WTC11 (cell line): Measurements from ENCODE around the gene ANKRD24. TPM values are rescaled to one million over a fixed set of nuclear protein-coding genes. Genes with fewer than 3 reads are reported as not detected.

ENCODE experiments used
- ATAC-seq: fragments of 200-7000 bp; cut with Tn5 transposase; 2 replicates; pipeline ENCODE4 v1.10.0; 2021; ENCODE audit warnings: mild to moderate bottlenecking, moderate library complexity
- CTCF ChIA-PET: fragments of 300-600 bp; sonication (Branson Sonifier 250); formaldehyde crosslinking; loops from one replicate; lab custom pipeline; 2021; ENCODE audit warnings: antibody characterized with exemption; lab: Charles Lee
- POLR2A ChIA-PET: fragments of 350-600 bp; sonication (Branson Sonifier 250); formaldehyde crosslinking; loops from one replicate; lab custom pipeline; 2021; ENCODE audit warnings: antibody characterized with exemption; lab: Charles Lee
- DNase-seq: peaks from one replicate; pipeline ENCODE4 v3.0.0; 2021; ENCODE audit warnings: low spot score
- H3K27ac Mint-ChIP-seq: 2 replicates; pipeline ENCODE4 v1.8.0; 2021; ENCODE audit warnings: mixed read lengths
- H3K27me3 Mint-ChIP-seq: 2 replicates; pipeline ENCODE4 v1.8.0; 2021; ENCODE audit warnings: low read depth, mild to moderate bottlenecking, moderate library complexity, mixed read lengths
- H3K36me3 Mint-ChIP-seq: 2 replicates; pipeline ENCODE4 v1.8.0; 2021; ENCODE audit warnings: mixed read lengths
- H3K4me1 Mint-ChIP-seq: 2 replicates; pipeline ENCODE4 v1.8.0; 2022; ENCODE audit warnings: mixed read lengths
- H3K4me3 Mint-ChIP-seq: 2 replicates; pipeline ENCODE4 v1.8.0; 2021; ENCODE audit warnings: mild to moderate bottlenecking, moderate library complexity, mixed read lengths
- H3K9me3 Mint-ChIP-seq: 2 replicates; pipeline ENCODE4 v1.8.0; 2021; ENCODE audit warnings: mixed read lengths
- ATF3 ChIP-seq: sonication (generic); formaldehyde crosslinking; conservative IDR thresholded peaks from 2 replicates; pipeline ENCODE4 v1.8.1; 2022; ENCODE audit warnings: mild to moderate bottlenecking, missing genetic modification reagents
- E2F1 ChIP-seq: sonication (generic); formaldehyde crosslinking; IDR thresholded peaks from 2 replicates; pipeline ENCODE4 v1.8.0; 2022; ENCODE audit warnings: mild to moderate bottlenecking, missing genetic modification reagents
- GRHL2 ChIP-seq: fragments of 250-450 bp; sonication (Bioruptor Pico); IDR thresholded peaks from 2 replicates; pipeline ENCODE4 v1.8.0; 2022; ENCODE audit warnings: mild to moderate bottlenecking, moderate library complexity; ENCODE audit not compliant: insufficient replicate concordance, severe bottlenecking
- GTF2I ChIP-seq: fragments of 250-450 bp; sonication (Bioruptor Pico); conservative IDR thresholded peaks from 2 replicates; pipeline ENCODE4 v1.4.0; 2021; ENCODE audit warnings: mild to moderate bottlenecking
- RELA ChIP-seq: sonication (generic); formaldehyde crosslinking; IDR thresholded peaks from 2 replicates; pipeline ENCODE4 v1.8.1; 2022; ENCODE audit warnings: missing genetic modification reagents, mild to moderate bottlenecking, borderline replicate concordance
- SOX15 ChIP-seq: fragments of 250-450 bp; sonication (Bioruptor Pico); IDR thresholded peaks from 2 replicates; pipeline ENCODE4 v1.9.0; 2021; ENCODE audit warnings: mild to moderate bottlenecking
- TEAD4 ChIP-seq: sonication (generic); formaldehyde crosslinking; IDR thresholded peaks from 2 replicates; pipeline ENCODE4 v1.8.0; 2022; ENCODE audit warnings: mild to moderate bottlenecking, missing genetic modification reagents
- TP53 ChIP-seq: sonication (generic); formaldehyde crosslinking; IDR thresholded peaks from 2 replicates; pipeline ENCODE4 v1.8.1; 2023; ENCODE audit warnings: mild to moderate bottlenecking, missing genetic modification reagents
- ZNF232 ChIP-seq: sonication (generic); formaldehyde crosslinking; IDR thresholded peaks from 2 replicates; pipeline ENCODE4 v1.8.0; 2022; ENCODE audit warnings: mild to moderate bottlenecking, missing genetic modification reagents
- total RNA-seq: library from RNA; stranded (reverse); gene quantifications from 3 replicates; pipeline ENCODE4 v1.2.3, GENCODE V29; 2021
- TF ChIP-seq, protein P1 (sequence below): sonication (generic); formaldehyde crosslinking; IDR thresholded peaks from 2 replicates; pipeline ENCODE4 v1.8.0; 2023; ENCODE audit warnings: mild to moderate bottlenecking, missing genetic modification reagents
- TF ChIP-seq, protein P2 (sequence below): fragments of 200-600 bp; IDR thresholded peaks from 2 replicates; pipeline ENCODE4 v1.8.0; 2022; ENCODE audit warnings: antibody characterized with exemption
- TF ChIP-seq, protein P3 (sequence below): sonication (generic); formaldehyde crosslinking; IDR thresholded peaks from 2 replicates; pipeline ENCODE4 v1.8.0; 2023; ENCODE audit warnings: missing genetic modification reagents, mild to moderate bottlenecking, borderline replicate concordance
- TF ChIP-seq, protein P4 (sequence below): sonication (generic); formaldehyde crosslinking; IDR thresholded peaks from 2 replicates; pipeline ENCODE4 v1.8.1; 2023; ENCODE audit warnings: mild to moderate bottlenecking, moderate library complexity, missing genetic modification reagents

The ANKRD24 gene
- total RNA-seq, 1 experiment from 2014 or later = 11.3 TPM

GRCh38 chr19:4184718-4185352, 2.3 kb downstream of the ANKRD24 start (continued):
- TF ChIP-seq E2F1 (CRISPR knock-in tag) (no peak), RELA (CRISPR knock-in tag) (no peak), SOX15 (CRISPR knock-in tag) (no peak), TEAD4 (no peak), TP53 (no peak), GRHL2 (CRISPR knock-in tag) (no peak)
- TF ChIP-seq, protein P1, sequence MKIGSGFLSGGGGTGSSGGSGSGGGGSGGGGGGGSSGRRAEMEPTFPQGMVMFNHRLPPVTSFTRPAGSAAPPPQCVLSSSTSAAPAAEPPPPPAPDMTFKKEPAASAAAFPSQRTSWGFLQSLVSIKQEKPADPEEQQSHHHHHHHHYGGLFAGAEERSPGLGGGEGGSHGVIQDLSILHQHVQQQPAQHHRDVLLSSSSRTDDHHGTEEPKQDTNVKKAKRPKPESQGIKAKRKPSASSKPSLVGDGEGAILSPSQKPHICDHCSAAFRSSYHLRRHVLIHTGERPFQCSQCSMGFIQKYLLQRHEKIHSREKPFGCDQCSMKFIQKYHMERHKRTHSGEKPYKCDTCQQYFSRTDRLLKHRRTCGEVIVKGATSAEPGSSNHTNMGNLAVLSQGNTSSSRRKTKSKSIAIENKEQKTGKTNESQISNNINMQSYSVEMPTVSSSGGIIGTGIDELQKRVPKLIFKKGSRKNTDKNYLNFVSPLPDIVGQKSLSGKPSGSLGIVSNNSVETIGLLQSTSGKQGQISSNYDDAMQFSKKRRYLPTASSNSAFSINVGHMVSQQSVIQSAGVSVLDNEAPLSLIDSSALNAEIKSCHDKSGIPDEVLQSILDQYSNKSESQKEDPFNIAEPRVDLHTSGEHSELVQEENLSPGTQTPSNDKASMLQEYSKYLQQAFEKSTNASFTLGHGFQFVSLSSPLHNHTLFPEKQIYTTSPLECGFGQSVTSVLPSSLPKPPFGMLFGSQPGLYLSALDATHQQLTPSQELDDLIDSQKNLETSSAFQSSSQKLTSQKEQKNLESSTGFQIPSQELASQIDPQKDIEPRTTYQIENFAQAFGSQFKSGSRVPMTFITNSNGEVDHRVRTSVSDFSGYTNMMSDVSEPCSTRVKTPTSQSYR = no peak

DNA sequence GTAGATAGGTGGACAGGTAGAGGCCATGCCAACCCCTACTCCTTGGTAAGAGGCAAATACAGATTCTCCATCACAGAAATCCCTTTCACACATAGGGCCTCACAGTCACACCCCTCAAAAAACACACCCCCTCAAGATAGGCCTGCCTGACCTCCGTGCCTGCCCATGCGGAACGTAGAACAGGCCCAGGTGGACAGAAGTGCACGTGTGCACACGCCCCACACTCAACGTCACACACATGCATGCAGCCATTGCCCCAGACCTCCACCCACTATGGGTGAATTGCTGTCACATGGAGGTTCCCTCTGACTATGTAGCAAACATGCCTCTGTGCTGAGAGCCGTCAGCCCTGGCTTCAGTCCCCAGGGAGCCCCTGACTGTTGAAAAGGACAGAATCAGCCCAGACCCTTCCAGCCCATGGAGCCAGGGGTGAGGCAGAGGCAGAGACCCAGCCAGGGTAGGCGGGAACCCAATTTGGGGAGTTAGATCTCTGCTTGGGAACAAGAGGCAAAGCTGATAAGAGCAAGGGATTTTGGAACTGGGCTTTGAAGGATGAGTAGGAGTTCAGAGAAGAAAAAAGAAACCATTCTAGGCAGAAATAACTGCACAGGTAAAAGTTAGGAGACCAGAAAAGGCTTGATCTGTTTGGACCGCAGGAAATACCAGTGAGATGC, 3.1 kb downstream of the ANKRD24 start:
- TF ChIP-seq, protein P2, sequence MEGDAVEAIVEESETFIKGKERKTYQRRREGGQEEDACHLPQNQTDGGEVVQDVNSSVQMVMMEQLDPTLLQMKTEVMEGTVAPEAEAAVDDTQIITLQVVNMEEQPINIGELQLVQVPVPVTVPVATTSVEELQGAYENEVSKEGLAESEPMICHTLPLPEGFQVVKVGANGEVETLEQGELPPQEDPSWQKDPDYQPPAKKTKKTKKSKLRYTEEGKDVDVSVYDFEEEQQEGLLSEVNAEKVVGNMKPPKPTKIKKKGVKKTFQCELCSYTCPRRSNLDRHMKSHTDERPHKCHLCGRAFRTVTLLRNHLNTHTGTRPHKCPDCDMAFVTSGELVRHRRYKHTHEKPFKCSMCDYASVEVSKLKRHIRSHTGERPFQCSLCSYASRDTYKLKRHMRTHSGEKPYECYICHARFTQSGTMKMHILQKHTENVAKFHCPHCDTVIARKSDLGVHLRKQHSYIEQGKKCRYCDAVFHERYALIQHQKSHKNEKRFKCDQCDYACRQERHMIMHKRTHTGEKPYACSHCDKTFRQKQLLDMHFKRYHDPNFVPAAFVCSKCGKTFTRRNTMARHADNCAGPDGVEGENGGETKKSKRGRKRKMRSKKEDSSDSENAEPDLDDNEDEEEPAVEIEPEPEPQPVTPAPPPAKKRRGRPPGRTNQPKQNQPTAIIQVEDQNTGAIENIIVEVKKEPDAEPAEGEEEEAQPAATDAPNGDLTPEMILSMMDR = no peak
- no peak for TF ChIP-seq GRHL2 (CRISPR knock-in tag)
- H3K27ac Mint-ChIP-seq = no peak overlapping the region
- DNase-seq (no peak), ATAC-seq (no peak)
- no peaks in the 10 kb centered on the region for H3K9me3 Mint-ChIP-seq
- no peaks in the 10 kb centered on the region for H3K36me3 Mint-ChIP-seq
- ChIA-PET POLR2A (interaction anchor here (1.5 kb wide), 1 partner anchor 12 kb away, joined by 3 read pairs; no protein-coding TSS in a partner anchor), CTCF (interaction anchor here (1.3 to 1.7 kb wide), 2 partner anchors 13 to 46 kb away, joined by 8 to 13 read pairs; no protein-coding TSS in a partner anchor)
- peaks cover 9% of the 10 kb centered on the region for H3K27me3 Mint-ChIP-seq
- H3K4me3 Mint-ChIP-seq = no peak overlapping the region
- H3K4me1 Mint-ChIP-seq = peaks cover 16% of the 10 kb centered on the region

- Mint-ChIP-seq H3K27ac (0 out of 2 replicates have a peak overlapping the region, but pooled peaks have one; percentile 16), H3K4me3 (no peak overlapping the region), H3K27me3 (peaks cover 9% of the 10 kb centered on the region), H3K9me3 (no peaks in the 10 kb centered on the region), H3K36me3 (no peaks in the 10 kb centered on the region), H3K4me1 (peaks cover 13% of the 10 kb centered on the region)
- CTCF ChIA-PET = interaction anchor here (0.5 to 1.7 kb wide), 21 partner anchors 9 to 198 kb away, joined by 3 to 13 read pairs (median 4); partner anchors contain the start of gene FSD1
- POLR2A ChIA-PET = interaction anchor here (1.5 kb wide), 1 partner anchor 13 kb away, joined by 3 read pairs; no protein-coding TSS in a partner anchor
- DNase-seq (peak; percentile 96), ATAC-seq (peak; percentile 93)
- TF ChIP-seq, protein P3, sequence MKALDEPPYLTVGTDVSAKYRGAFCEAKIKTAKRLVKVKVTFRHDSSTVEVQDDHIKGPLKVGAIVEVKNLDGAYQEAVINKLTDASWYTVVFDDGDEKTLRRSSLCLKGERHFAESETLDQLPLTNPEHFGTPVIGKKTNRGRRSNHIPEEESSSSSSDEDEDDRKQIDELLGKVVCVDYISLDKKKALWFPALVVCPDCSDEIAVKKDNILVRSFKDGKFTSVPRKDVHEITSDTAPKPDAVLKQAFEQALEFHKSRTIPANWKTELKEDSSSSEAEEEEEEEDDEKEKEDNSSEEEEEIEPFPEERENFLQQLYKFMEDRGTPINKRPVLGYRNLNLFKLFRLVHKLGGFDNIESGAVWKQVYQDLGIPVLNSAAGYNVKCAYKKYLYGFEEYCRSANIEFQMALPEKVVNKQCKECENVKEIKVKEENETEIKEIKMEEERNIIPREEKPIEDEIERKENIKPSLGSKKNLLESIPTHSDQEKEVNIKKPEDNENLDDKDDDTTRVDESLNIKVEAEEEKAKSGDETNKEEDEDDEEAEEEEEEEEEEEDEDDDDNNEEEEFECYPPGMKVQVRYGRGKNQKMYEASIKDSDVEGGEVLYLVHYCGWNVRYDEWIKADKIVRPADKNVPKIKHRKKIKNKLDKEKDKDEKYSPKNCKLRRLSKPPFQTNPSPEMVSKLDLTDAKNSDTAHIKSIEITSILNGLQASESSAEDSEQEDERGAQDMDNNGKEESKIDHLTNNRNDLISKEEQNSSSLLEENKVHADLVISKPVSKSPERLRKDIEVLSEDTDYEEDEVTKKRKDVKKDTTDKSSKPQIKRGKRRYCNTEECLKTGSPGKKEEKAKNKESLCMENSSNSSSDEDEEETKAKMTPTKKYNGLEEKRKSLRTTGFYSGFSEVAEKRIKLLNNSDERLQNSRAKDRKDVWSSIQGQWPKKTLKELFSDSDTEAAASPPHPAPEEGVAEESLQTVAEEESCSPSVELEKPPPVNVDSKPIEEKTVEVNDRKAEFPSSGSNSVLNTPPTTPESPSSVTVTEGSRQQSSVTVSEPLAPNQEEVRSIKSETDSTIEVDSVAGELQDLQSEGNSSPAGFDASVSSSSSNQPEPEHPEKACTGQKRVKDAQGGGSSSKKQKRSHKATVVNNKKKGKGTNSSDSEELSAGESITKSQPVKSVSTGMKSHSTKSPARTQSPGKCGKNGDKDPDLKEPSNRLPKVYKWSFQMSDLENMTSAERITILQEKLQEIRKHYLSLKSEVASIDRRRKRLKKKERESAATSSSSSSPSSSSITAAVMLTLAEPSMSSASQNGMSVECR (CRISPR knock-in tag) = no peak
- TF ChIP-seq, protein P2 = peak; percentile 88
- TF ChIP-seq ATF3 (no peak), GTF2I (CRISPR knock-in tag) (peak; percentile 89), ZNF232 (CRISPR knock-in tag) (no peak)
- TF ChIP-seq, protein P4, sequence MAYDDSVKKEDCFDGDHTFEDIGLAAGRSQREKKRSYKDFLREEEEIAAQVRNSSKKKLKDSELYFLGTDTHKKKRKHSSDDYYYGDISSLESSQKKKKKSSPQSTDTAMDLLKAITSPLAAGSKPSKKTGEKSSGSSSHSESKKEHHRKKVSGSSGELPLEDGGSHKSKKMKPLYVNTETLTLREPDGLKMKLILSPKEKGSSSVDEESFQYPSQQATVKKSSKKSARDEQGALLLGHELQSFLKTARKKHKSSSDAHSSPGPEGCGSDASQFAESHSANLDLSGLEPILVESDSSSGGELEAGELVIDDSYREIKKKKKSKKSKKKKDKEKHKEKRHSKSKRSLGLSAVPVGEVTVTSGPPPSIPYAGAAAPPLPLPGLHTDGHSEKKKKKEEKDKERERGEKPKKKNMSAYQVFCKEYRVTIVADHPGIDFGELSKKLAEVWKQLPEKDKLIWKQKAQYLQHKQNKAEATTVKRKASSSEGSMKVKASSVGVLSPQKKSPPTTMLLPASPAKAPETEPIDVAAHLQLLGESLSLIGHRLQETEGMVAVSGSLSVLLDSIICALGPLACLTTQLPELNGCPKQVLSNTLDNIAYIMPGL (CRISPR knock-in tag) = no peak
Observed at GRCh38 chr19:4186087-4186993, 3.9 kb downstream of the ANKRD24 start.
